Ascending aorta (tissue), 2 donors: ENCODE results near the gene ZNF585A. TPM values are rescaled to one million over a fixed set of nuclear protein-coding genes. Genes with fewer than 3 reads are reported as not detected.
A peak's percentile ranks its signal among the peaks of the same experiment; 100 is the strongest.
"Not testable (repeated sequence)": the region's sequence is repeated elsewhere in the genome, so short reads cannot be mapped to it uniquely, and the experiment has no call there.

Experiments used
- DNase-seq, 2 donors: peaks; one replicate each; pipeline ENCODE4 v3.0.0-alpha.2; 2019; ENCODE audit warnings: low spot score in 2 of 2
- H3K27ac ChIP-seq, 2 donors: fragments of 200-600 bp; sonication (generic); one replicate each; pipeline ENCODE4 v1.5.1; 2016 to 2017; ENCODE audit warnings: mild to moderate bottlenecking in 1 of 2
- H3K27me3 ChIP-seq: fragments of 200-600 bp; sonication (generic); one replicate; pipeline ENCODE4 v1.5.1; 2017
- H3K36me3 ChIP-seq, 2 donors: fragments of 200-600 bp; sonication (generic); one replicate each; pipeline ENCODE4 v1.5.1; 2016
- H3K4me1 ChIP-seq, 2 donors: fragments of 200-600 bp; sonication (generic); one replicate each; pipeline ENCODE4 v1.5.1; 2016 to 2017; ENCODE audit warnings: mild to moderate bottlenecking in 1 of 2
- H3K4me3 ChIP-seq, 2 donors: fragments of 200-600 bp; sonication (generic); one replicate each; pipeline ENCODE4 v1.5.1; 2016 to 2017; ENCODE audit warnings: mild to moderate bottlenecking in 1 of 2
- H3K9me3 ChIP-seq, 2 donors: fragments of 200-600 bp; sonication (generic); one replicate each; pipeline ENCODE4 v1.5.1; 2016
- intact Hi-C: fragments of 100-400 bp; cut with DNase I; formaldehyde crosslinking; loops from one replicate; pipeline ENCODE4 v1.15.1; 2023
- total RNA-seq: library from RNA; depleted of rRNA; stranded (reverse); fragments of >200 nt; gene quantifications from one replicate; pipeline ENCODE4 v1.1.0, GENCODE V29; 2016
- TF ChIP-seq, protein P1 (sequence below), 3 experiments: fragments of 200-600 bp in 2 of 3; fragments of 450-650 bp in 1 of 3; sonication (generic) in 2 of 3; IDR thresholded peaks; one replicate each; pipeline ENCODE4 v1.5.1; 2016 to 2019; ENCODE audit warnings: antibody characterized with exemption in 3 of 3, mild to moderate bottlenecking in 1 of 3, moderate library complexity in 1 of 3

Gene ZNF585A
- total RNA-seq, 1 donor from 2014 or later, result 8.4 TPM

DNA sequence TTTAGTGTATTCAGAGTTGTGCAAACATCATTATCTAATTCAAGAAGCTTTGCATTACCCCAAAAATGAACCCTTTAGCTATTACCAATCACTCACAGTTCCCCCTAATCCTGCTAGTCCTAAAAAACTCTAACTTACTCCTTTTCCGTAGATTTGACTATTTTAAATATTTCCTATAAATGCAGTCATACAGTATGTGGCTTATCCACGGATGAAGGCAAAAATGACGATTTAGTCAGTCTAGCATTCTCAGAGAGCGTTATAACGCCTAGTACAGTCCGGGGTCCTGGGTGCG, 44.9 kb upstream of the ZNF585A start:
- Histone ChIP-seq H3K27ac (peak overlapping the region; percentile 75 to 80), H3K27me3 (no peaks in the 10 kb centered on the region), H3K4me3 (peak overlapping the region; percentile 60 to 73), H3K9me3 (peaks cover 0 to 14% of the 10 kb centered on the region in 2 donors), H3K36me3 (peaks cover 7 to 22% of the 10 kb centered on the region in 2 donors), H3K4me1 (peaks cover 0 to 4% of the 10 kb centered on the region in 2 donors)
- intact Hi-C loops, result loop anchor here (5.0 to 10.0 kb wide), 5 partner anchors 97 to 445 kb away; partner anchors contain the start of genes ZNF569, ZNF570, ZNF790 and ZNF850
- TF ChIP-seq, protein P1, sequence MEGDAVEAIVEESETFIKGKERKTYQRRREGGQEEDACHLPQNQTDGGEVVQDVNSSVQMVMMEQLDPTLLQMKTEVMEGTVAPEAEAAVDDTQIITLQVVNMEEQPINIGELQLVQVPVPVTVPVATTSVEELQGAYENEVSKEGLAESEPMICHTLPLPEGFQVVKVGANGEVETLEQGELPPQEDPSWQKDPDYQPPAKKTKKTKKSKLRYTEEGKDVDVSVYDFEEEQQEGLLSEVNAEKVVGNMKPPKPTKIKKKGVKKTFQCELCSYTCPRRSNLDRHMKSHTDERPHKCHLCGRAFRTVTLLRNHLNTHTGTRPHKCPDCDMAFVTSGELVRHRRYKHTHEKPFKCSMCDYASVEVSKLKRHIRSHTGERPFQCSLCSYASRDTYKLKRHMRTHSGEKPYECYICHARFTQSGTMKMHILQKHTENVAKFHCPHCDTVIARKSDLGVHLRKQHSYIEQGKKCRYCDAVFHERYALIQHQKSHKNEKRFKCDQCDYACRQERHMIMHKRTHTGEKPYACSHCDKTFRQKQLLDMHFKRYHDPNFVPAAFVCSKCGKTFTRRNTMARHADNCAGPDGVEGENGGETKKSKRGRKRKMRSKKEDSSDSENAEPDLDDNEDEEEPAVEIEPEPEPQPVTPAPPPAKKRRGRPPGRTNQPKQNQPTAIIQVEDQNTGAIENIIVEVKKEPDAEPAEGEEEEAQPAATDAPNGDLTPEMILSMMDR (IDR thresholded peaks at IDR 0.05), result no peak
- no peak for DNase-seq

DNA sequence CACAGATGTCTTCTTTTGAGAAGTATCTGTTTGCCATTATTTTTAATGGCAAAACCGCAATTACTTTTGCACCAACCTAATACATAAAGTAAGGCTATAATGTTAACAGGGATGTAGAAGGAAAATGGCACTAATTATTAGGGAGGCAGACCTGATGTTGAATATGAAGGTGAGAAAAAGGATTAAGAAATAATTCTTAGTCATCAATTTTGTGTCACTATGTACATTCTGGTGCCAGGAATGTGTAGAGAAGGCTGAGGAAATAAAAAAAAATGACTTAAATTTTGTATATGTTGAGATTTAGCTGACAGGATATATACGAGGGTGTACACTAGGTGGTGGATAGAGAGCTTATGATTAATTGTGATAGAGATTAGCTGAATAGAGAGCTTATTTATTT, 25.3 kb upstream of the ZNF585A start:
- H3K27ac ChIP-seq, result no peak overlapping the region
- TF ChIP-seq, protein P1 (IDR thresholded peaks at IDR 0.05), result no peak
- DNase-seq, result no peak
- no peaks in the 10 kb centered on the region for H3K27me3 ChIP-seq
- peaks cover 44 to 92% of the 10 kb centered on the region in 2 donors for H3K9me3 ChIP-seq
- no peaks in the 10 kb centered on the region for H3K4me1 ChIP-seq
- intact Hi-C loops, result no loop called here
- no peak overlapping the region for H3K4me3 ChIP-seq
- peaks cover 75 to 81% of the 10 kb centered on the region in 2 donors for H3K36me3 ChIP-seq

DNA sequence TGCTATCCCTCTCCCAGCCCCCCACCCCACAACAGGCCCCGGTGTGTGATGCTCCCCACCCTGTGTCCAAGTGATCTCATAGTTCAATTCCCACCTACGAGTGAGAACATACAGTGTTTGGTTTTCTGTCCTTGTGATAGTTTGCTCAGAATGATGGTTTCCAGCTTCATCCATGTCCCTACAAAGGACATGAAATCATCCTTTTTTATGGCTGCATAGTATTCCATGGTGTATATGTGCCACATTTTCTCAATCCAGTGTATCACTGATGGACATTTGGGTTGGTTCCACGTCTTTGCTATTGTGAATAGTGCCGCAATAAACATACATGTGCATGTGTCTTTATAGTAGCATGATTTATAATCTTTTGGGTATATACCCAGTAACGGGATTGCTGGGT, 24.6 kb upstream of the ZNF585A start:
- H3K27me3 ChIP-seq, H3K4me1 ChIP-seq, intact Hi-C loops, DNase-seq, H3K27ac ChIP-seq, H3K4me3 ChIP-seq: not testable (repeated sequence)
- Histone ChIP-seq H3K9me3 (peaks cover 51 to 94% of the 10 kb centered on the region in 2 donors), H3K36me3 (peaks cover 79 to 83% of the 10 kb centered on the region in 2 donors)

DNA sequence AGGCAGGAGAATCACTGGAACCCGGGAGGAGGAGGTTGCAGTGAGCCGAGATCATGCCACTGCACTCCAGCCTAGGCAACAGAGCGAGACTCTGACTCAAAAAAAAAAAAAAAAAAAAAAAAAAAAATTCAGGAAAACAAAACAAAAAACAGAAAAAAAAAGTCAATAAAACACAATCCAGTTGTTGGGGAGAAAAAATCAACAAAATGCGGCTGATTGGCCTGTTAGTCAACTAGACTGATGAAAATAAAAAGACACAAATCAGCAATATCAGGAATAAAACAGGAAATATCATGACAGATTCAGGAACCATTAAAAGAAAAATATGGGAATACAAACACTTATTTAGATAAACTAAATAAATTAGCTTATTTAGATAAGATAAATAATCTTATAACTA, 22.8 kb upstream of the ZNF585A start:
- H3K4me1 ChIP-seq, H3K27me3 ChIP-seq, intact Hi-C loops, DNase-seq, H3K27ac ChIP-seq, H3K4me3 ChIP-seq: not testable (repeated sequence)
- peaks cover 66 to 97% of the 10 kb centered on the region in 2 donors for H3K9me3 ChIP-seq
- H3K36me3 ChIP-seq, result peaks cover 83 to 85% of the 10 kb centered on the region in 2 donors

DNA sequence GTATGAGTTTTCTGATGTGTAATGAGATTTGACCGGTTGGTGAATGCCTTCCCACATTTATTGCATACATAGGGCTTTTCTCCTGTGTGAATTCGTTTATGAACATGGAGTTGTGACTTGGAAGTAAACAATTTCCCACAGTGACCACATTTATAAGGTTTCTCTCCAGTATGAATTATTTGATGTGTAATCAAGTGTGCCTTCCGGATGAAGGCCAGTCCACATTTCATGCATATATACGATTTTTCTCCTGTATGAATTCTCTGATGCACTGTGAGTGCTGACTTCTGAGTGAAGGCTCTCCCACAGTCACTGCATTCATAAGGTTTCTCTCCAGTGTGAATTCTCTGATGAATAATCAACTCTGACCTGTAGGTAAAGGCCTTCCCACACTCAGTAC, 13.6 kb upstream of the ZNF585A start:
- peaks cover 61 to 72% of the 10 kb centered on the region in 2 donors for H3K36me3 ChIP-seq

DNA sequence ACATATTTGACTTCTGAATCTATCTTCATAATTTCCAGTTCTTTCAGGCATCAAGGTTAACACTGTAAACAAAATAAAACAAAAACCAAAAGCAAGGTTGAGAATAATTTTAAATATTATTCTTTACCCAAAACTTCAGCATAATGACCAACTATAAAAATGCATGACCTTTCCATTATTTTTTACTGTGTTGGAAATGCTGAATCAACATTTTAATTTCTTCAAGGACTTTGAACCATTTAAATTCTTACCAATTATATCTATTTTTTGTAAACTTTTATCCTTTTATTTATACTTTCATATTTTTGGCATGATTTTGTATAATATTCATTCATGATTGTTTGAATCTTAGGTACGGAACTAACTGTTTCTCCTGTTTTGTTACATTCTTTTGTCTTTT, 6.9 kb downstream of the ZNF585A start:
- TF ChIP-seq, protein P1 (IDR thresholded peaks at IDR 0.05), result no peak
- Histone ChIP-seq H3K36me3 (peaks cover 89 to 96% of the 10 kb centered on the region in 2 donors), H3K4me1 (no peaks in the 10 kb centered on the region), H3K27ac (no peak overlapping the region), H3K9me3 (peaks cover 57 to 95% of the 10 kb centered on the region in 2 donors), H3K27me3 (no peaks in the 10 kb centered on the region), H3K4me3 (no peak overlapping the region)
- intact Hi-C loops, result no loop called here
- no peak for DNase-seq

More for the DNA sequence above, 13.6 kb upstream of the ZNF585A start:
- intact Hi-C loops, H3K4me1 ChIP-seq, H3K27ac ChIP-seq, DNase-seq, H3K4me3 ChIP-seq, H3K27me3 ChIP-seq: not testable (repeated sequence)
- peaks cover 93 to 96% of the 10 kb centered on the region in 2 donors for H3K9me3 ChIP-seq

DNA sequence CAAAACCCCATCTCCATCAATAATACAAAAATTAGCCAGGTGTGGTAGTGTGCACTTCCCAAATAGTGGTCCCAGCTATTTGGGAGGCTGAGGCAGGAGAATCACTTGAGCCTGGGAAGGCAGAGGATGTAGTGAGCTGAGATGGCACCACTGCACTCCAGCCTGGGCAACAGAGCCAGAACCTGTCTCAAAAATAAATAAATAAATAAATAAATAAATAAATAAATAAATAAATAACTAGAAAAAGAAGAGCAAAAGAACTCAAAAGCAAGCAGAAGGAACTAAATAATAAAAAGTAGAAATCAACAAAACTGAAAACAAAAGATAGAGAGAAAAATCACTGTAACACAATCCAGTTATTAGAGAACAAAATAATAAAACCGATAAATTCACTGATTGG, 12.3 kb downstream of the ZNF585A start:
- Histone ChIP-seq H3K36me3 (peaks cover 86 to 99% of the 10 kb centered on the region in 2 donors), H3K27me3 (no peaks in the 10 kb centered on the region), H3K9me3 (peaks cover 83 to 100% of the 10 kb centered on the region in 2 donors), H3K27ac (no peak overlapping the region), H3K4me3 (no peak overlapping the region), H3K4me1 (no peaks in the 10 kb centered on the region)
- DNase-seq, result no peak
- TF ChIP-seq, protein P1 (IDR thresholded peaks at IDR 0.05), result no peak
- intact Hi-C loops, result no loop called here
